Placental pericyte (primary cell): Measurements from ENCODE around the gene CD37. TPM values are rescaled to one million over a fixed set of nuclear protein-coding genes. Genes with fewer than 3 reads are reported as not detected.

Experiments used
- small RNA-seq: library from RNA; depleted of rRNA; stranded (forward); fragments of <200 nt; gene quantifications from one replicate; pipeline ENCODE3, GENCODE V24; 2012; ENCODE audit warnings: low replicate concordance
- total RNA-seq: library from RNA; depleted of rRNA; stranded (reverse); fragments of >200 nt; gene quantifications from 2 replicates; pipeline ENCODE4 v1.2.3, GENCODE V29; 2012

CD37 gene
- not detected in 2 replicates for total RNA-seq

DNA sequence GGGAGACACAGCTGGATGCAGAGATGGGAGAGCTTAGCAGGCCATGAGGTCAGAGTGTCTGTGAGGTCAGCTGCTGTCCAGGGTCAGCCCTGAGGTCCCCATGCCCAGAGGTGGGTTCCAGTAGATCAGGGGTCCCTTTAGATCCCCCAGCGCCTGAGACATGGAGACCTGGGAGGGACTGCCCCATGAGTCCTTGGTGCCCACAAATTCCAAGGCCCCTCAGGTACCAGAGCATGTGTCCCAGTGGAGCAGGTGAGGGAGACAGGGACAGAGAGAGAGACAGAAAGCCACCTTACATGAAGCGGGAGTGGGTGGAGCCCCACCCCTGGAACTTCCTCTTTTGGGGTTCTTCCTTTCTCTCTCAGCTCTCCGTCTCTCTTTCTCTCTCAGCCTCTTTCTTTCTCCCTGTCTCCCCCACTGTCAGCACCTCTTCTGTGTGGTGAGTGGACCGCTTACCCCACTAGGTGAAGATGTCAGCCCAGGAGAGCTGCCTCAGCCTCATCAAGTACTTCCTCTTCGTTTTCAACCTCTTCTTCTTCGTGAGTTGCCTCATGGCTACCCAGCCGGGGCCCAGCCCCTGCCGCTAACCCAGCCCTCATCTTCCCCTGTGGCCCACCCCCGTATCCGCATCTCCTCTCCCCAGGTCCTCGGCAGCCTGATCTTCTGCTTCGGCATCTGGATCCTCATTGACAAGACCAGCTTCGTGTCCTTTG is at the start of gene CD37:
CD37 (plus strand) TSS at position 336 of the 713 bp plus-strand sequence; CDS start at position 471, 135 bp downstream.

GRCh38 chr19:49324801-49325576 is 10.2 kb upstream of the CD37 start, which contains the start of gene SLC6A16:
SLC6A16 (minus strand) TSS chr19:49325191; CDS start chr19:49311347, 13,844 bp downstream.

GRCh38 chr19:49362048-49362928 is 27.1 kb downstream of the CD37 start, which contains the start of gene TEAD2:
TEAD2 (minus strand) TSS chr19:49362416; CDS start chr19:49360075, 2,341 bp downstream.

GRCh38 chr19:49363268-49364082 is 28.3 kb downstream of the CD37 start, which contains the start of gene DKKL1:
DKKL1 (plus strand) TSS chr19:49363877; CDS start chr19:49363999, 122 bp downstream.

GRCh38 chr19:49387936-49388372 is 52.7 kb downstream of the CD37 start, which contains the start of gene KASH5:
KASH5 (plus strand) TSS chr19:49388249; CDS start chr19:49390884, 2,635 bp downstream.

Small RNA genes lying within 50 kb of the gene (small RNA-seq; reads per million reads assigned to genes)
- not detected for gene MIR4324

Other genes starting within 250 kb of the CD37 start
- 118 and 186 TPM in 2 replicates for gene SNRNP70, start 250.0 kb upstream of the CD37 start, total RNA-seq
- 3.7 and 5.7 TPM in 2 replicates for gene LIN7B, start 221.0 kb upstream of the CD37 start, total RNA-seq
- gene C19orf73, start 216.3 kb upstream of the CD37 start, total RNA-seq, result 0.66 and 1.3 TPM in 2 replicates
- 1.1 and 3.1 TPM in 2 replicates for gene PPFIA3, start 215.9 kb upstream of the CD37 start, total RNA-seq
- not detected in 2 replicates for gene HRC, start 180.0 kb upstream of the CD37 start, total RNA-seq
- gene TRPM4, start 177.6 kb upstream of the CD37 start, total RNA-seq, result 8.8 and 15.9 TPM in 2 replicates
- under 0.01 and 0.44 TPM in 2 replicates for gene SLC6A16, start 10.2 kb upstream of the CD37 start, total RNA-seq
- gene TEAD2, start 27.0 kb downstream of the CD37 start, total RNA-seq, result 18.2 and 44.2 TPM in 2 replicates
- not detected in 2 replicates for gene DKKL1, start 28.5 kb downstream of the CD37 start, total RNA-seq
- gene KASH5, start 52.8 kb downstream of the CD37 start, total RNA-seq, result under 0.01 TPM in 1 of 2 replicates, not detected in the other
- gene PTH2, start 88.0 kb downstream of the CD37 start, total RNA-seq, result not detected in 2 replicates
- not detected in 2 replicates for gene GFY, start 90.0 kb downstream of the CD37 start, total RNA-seq
- not detected in 2 replicates for gene SLC17A7, start 106.1 kb downstream of the CD37 start, total RNA-seq
- gene PIH1D1, start 116.4 kb downstream of the CD37 start, total RNA-seq, result 95.1 and 138 TPM in 2 replicates
- 30.4 and 40.1 TPM in 2 replicates for gene ALDH16A1, start 117.8 kb downstream of the CD37 start, total RNA-seq
- 4.8 and 6.9 TPM in 2 replicates for gene FLT3LG, start 138.8 kb downstream of the CD37 start, total RNA-seq
- 1,545 and 2,202 TPM in 2 replicates for gene RPL13A, start 152.2 kb downstream of the CD37 start, total RNA-seq
- 1,493 and 6,336 TPM in 2 replicates for gene RPS11, start 161.0 kb downstream of the CD37 start, total RNA-seq
- 24.9 and 84.7 TPM in 2 replicates for gene FCGRT, start 177.3 kb downstream of the CD37 start, total RNA-seq
- 142 and 264 TPM in 2 replicates for gene RCN3, start 192.6 kb downstream of the CD37 start, total RNA-seq
- gene NOSIP, start 245.2 kb downstream of the CD37 start, total RNA-seq, result 72.2 and 106 TPM in 2 replicates
- gene PRRG2, start 245.9 kb downstream of the CD37 start, total RNA-seq, result 0.14 and 0.22 TPM in 2 replicates